SU-DHL-6 (cell line): ENCODE measurements around the gene OR6C65.
"Not testable (repeated sequence)": the region's sequence is repeated elsewhere in the genome, so short reads cannot be mapped to it uniquely, and the experiment has no call there.

Experiments
- CTCF ChIP-seq: fragments of 200-600 bp; sonication (generic); IDR thresholded peaks from one replicate; pipeline ENCODE4 v1.5.1; 2017; ENCODE audit warnings: antibody characterized with exemption, mild to moderate bottlenecking, low read length, moderate library complexity; ENCODE audit not compliant: insufficient read depth, poor library complexity, severe bottlenecking
- EZH2phosphoT487 ChIP-seq: fragments of 200-600 bp; sonication (generic), shearing (Covaris generic); conservative IDR thresholded peaks from 2 replicates; pipeline ENCODE4 v1.6.1; 2018; ENCODE audit warnings: mild to moderate bottlenecking, antibody characterized with exemption, low read length, moderate library complexity, mixed read lengths

- not testable (repeated sequence) for TF ChIP-seq CTCF, EZH2phosphoT487
These were observed 40.9 kb downstream of the OR6C65 start for GRCh38 chr12:55441233-55441632.
